ENCODE data around the gene SF3B3.
A peak's percentile ranks its signal among the peaks of the same experiment; 100 is the strongest.

The SF3B3 gene

GRCh38 chr16:70480127-70481105 is 43.2 kb upstream of the SF3B3 start:
- no peak for TF ChIP-seq CTCF (conservative IDR thresholded peaks at IDR 0.05; ENCODE audit: control insufficient read depth, insufficient read depth, low read depth, low read length)
- H3K4me3 ChIP-seq (ENCODE audit: control insufficient read depth, low read depth, low read length): no peak overlapping the region
- DNase-seq (ENCODE audit: low read depth): no peak

- H3K4me3 ChIP-seq (ENCODE audit: control insufficient read depth, low read depth, low read length): no peak overlapping the region
- TF ChIP-seq CTCF (conservative IDR thresholded peaks at IDR 0.05; ENCODE audit: control insufficient read depth, insufficient read depth, low read depth, low read length): no peak
- DNase-seq (ENCODE audit: low read depth): peak; percentile 43
These were observed 41.6 kb upstream of the SF3B3 start for GRCh38 chr16:70481929-70482536.

GRCh38 chr16:70482624-70483023 is 41.0 kb upstream of the SF3B3 start:
- no peak overlapping the region for H3K4me3 ChIP-seq (ENCODE audit: control insufficient read depth, low read depth, low read length)
- peak; percentile 18 for DNase-seq (ENCODE audit: low read depth)
- no peak for TF ChIP-seq CTCF (conservative IDR thresholded peaks at IDR 0.05; ENCODE audit: control insufficient read depth, insufficient read depth, low read depth, low read length)

- no peak overlapping the region for H3K4me3 ChIP-seq (ENCODE audit: control insufficient read depth, low read depth, low read length)
- no peak for DNase-seq (ENCODE audit: low read depth)
- no peak for TF ChIP-seq CTCF (conservative IDR thresholded peaks at IDR 0.05; ENCODE audit: control insufficient read depth, insufficient read depth, low read depth, low read length)
These were observed 40.2 kb upstream of the SF3B3 start for GRCh38 chr16:70483426-70483825.

GRCh38 chr16:70484867-70485266 is 38.7 kb upstream of the SF3B3 start:
- no peak overlapping the region for H3K4me3 ChIP-seq (ENCODE audit: control insufficient read depth, low read depth, low read length)
- DNase-seq (ENCODE audit: low read depth): no peak
- no peak for TF ChIP-seq CTCF (conservative IDR thresholded peaks at IDR 0.05; ENCODE audit: control insufficient read depth, insufficient read depth, low read depth, low read length)

- no peak for TF ChIP-seq CTCF (conservative IDR thresholded peaks at IDR 0.05; ENCODE audit: control insufficient read depth, insufficient read depth, low read depth, low read length)
- peak; percentile 18 for DNase-seq (ENCODE audit: low read depth)
- no peak overlapping the region for H3K4me3 ChIP-seq (ENCODE audit: control insufficient read depth, low read depth, low read length)
These were observed 33.4 kb upstream of the SF3B3 start for GRCh38 chr16:70490261-70490660.
